PFSK-1 (cell line): Measurements from ENCODE around the gene LRRC8C.

ENCODE experiments used
- FOXP2 ChIP-seq: optimal IDR thresholded peaks from 2 replicates; pipeline ENCODE3; 2011; ENCODE audit warnings: borderline replicate concordance, control low read depth, inconsistent platforms; ENCODE audit not compliant: insufficient read depth; ENCODE audit errors: extremely low read length, extremely low read depth
- POLR2AphosphoS5 ChIP-seq: IDR thresholded peaks from 2 replicates; pipeline ENCODE4 v1.6.1; 2012; ENCODE audit warnings: low read depth, mild to moderate bottlenecking, control low read depth, low read length, moderate library complexity
- REST ChIP-seq, 2 experiments: IDR thresholded peaks; 2 replicates each; pipeline versions ENCODE4 v1.6.1 to v1.8.0; 2011 to 2012; ENCODE audit warnings: low read depth in 2 of 2, low read length in 2 of 2, control low read depth in 1 of 2, inconsistent platforms in 1 of 2, mild to moderate bottlenecking in 1 of 2, moderate library complexity in 1 of 2; ENCODE audit not compliant: insufficient read depth in 1 of 2
- SIN3A ChIP-seq: IDR thresholded peaks from 2 replicates; pipeline ENCODE4 v1.6.1; 2012; ENCODE audit warnings: mild to moderate bottlenecking, low read length, moderate library complexity, borderline replicate concordance; ENCODE audit not compliant: insufficient read depth
- TAF1 ChIP-seq: IDR thresholded peaks from 2 replicates; pipeline ENCODE4 v1.6.1; 2012; ENCODE audit warnings: low read length, control low read depth, borderline replicate concordance; ENCODE audit not compliant: insufficient read depth

The LRRC8C gene

GRCh38 chr1:89711140-89711778 lies 78.3 kb downstream of the LRRC8C start:
- TF ChIP-seq POLR2AphosphoS5: no peak
- no peak for TF ChIP-seq TAF1
- TF ChIP-seq SIN3A: no peak
- no peak for TF ChIP-seq REST (IDR thresholded peaks at IDR 0.05; ENCODE audit: insufficient read depth in 1 of 2, low read depth in 2 of 2, low read length in 2 of 2)
- TF ChIP-seq FOXP2: no peak

DNA sequence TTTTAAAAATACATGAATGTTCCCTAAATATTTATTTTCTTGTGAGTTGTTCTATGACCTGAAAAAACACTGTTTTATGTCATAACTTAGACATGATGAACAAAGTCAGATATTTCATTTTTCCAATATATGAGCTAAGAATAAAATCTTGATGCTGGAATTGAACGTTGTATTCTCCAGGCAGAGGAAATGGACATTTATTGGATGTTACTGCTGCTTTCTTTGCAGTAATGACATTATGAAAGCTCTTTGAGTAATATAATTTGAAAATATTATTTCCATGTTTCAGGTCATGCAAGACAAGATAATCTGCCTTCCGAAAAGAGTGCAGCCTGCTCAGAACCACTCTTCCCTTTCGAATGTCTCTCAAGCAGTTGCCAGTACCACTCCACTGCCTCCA lies 79.5 kb downstream of the LRRC8C start:
- no peak for TF ChIP-seq FOXP2
- TF ChIP-seq REST (IDR thresholded peaks at IDR 0.05; ENCODE audit: insufficient read depth in 1 of 2, low read depth in 2 of 2, low read length in 2 of 2): no peak
- no peak for TF ChIP-seq POLR2AphosphoS5
- TF ChIP-seq TAF1: no peak
- no peak for TF ChIP-seq SIN3A

DNA sequence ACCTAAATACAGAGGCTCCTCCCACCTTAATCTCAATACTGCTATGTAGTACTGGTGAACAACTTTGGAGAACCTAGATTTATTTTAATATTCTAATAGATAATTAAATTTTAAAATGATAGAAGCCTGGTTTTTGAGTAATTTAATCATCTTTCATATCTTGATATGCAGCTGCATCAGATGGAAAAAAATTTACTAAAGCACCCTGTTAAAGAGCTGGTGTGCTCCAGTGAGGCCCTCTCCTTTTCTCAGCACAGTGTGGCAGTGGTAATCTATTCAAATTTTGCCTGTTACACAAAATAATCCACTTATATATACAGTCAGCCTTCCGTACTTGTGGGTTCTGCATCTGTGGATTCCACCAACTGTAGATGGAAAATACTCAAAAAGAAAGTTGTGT lies 82.8 kb downstream of the LRRC8C start:
- no peak for TF ChIP-seq TAF1
- TF ChIP-seq REST (IDR thresholded peaks at IDR 0.05; ENCODE audit: insufficient read depth in 1 of 2, low read depth in 2 of 2, low read length in 2 of 2): no peak
- TF ChIP-seq SIN3A: no peak

GRCh38 chr1:89719502-89720306 lies 86.8 kb downstream of the LRRC8C start:
- TF ChIP-seq SIN3A: no peak
- TF ChIP-seq FOXP2: no peak
- no peak for TF ChIP-seq POLR2AphosphoS5
- TF ChIP-seq TAF1: no peak
- no peak for TF ChIP-seq REST (IDR thresholded peaks at IDR 0.05; ENCODE audit: insufficient read depth in 1 of 2, low read depth in 2 of 2, low read length in 2 of 2)
